HG02588 (cell line): ENCODE data around the gene HOXD9.
A peak's percentile ranks its signal among the peaks of the same experiment; 100 is the strongest.

Experiments used
- ATAC-seq: cut with Tn5 transposase; IDR thresholded peaks from one replicate; pipeline ENCODE4 v1.9.1; 2021; ENCODE audit warnings: mild to moderate bottlenecking, moderate library complexity; ENCODE audit not compliant: unreplicated experiment

Gene HOXD9

GRCh38 chr2:176110415-176111308 lies 11.9 kb upstream of the HOXD9 start:
- ATAC-seq = no peak

- ATAC-seq = no peak
Observed at GRCh38 chr2:176111309-176111663, 11.2 kb upstream of the HOXD9 start.

- no peak for ATAC-seq
Observed at GRCh38 chr2:176111846-176112374, 10.6 kb upstream of the HOXD9 start.

- no peak for ATAC-seq
Observed at GRCh38 chr2:176112375-176113302, 9.9 kb upstream of the HOXD9 start.

- no peak for ATAC-seq
Observed at GRCh38 chr2:176114120-176114929, 8.2 kb upstream of the HOXD9 start.

- no peak for ATAC-seq
Observed at GRCh38 chr2:176114930-176115625, 7.4 kb upstream of the HOXD9 start.

GRCh38 chr2:176115883-176116813 lies 6.4 kb upstream of the HOXD9 start, which contains the start of gene HOXD10:
Gene HOXD10, plus strand, starts transcription at chr2:176116778. Its CDS starts 56 bp downstream, at chr2:176116834.
- ATAC-seq = no peak

- ATAC-seq = no peak
Observed at GRCh38 chr2:176117162-176117822, 5.2 kb upstream of the HOXD9 start.

- ATAC-seq = no peak
Observed at GRCh38 chr2:176117823-176118371, 4.6 kb upstream of the HOXD9 start.

GRCh38 chr2:176118601-176119339 lies 3.7 kb upstream of the HOXD9 start:
- peak; percentile 54 for ATAC-seq

GRCh38 chr2:176120364-176121189 lies 1.9 kb upstream of the HOXD9 start:
- no peak for ATAC-seq

GRCh38 chr2:176121190-176122051 lies 1.1 kb upstream of the HOXD9 start:
- ATAC-seq = no peak

- no peak for ATAC-seq
Observed at GRCh38 chr2:176122052-176122682, 352 bp upstream of the HOXD9 start.

GRCh38 chr2:176123411-176124109 lies 1.0 kb downstream of the HOXD9 start:
- no peak for ATAC-seq
